ENCODE data around the gene PRCP. TPM values are rescaled to one million over a fixed set of nuclear protein-coding genes. Genes with fewer than 3 reads are reported as not detected.

The PRCP gene
- total RNA-seq, 2 experiments from 2014 or later, result 22.1 to 22.5 TPM

DNA sequence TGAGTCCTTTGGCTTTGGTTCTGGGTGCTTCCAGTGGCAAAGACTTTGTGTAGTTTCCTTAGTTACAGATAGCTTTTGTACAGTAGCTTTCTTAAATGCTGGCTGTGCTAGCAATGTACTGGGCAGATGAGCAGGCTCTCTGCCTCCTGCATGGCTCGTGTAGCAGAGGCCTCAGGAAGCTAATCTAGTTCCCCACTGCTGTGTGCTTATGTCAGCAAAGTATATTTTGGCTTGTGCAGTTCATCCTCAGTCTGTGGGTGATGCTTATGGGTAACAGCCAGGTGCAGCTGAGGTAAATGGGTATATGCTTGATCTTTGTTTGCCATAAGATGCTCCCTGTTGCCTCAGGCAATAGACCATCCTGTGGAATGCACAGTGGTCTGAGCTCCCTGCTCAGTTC lies 97.5 kb downstream of the PRCP start:
- peaks cover 20% of the 10 kb centered on the region for H3K27me3 Mint-ChIP-seq
- no peaks in the 10 kb centered on the region for H3K36me3 Mint-ChIP-seq (ENCODE audit: low read depth)
- no peaks in the 10 kb centered on the region for H3K4me1 Mint-ChIP-seq
- H3K9me3 Mint-ChIP-seq, result no peaks in the 10 kb centered on the region
- no peak overlapping the region for H3K27ac Mint-ChIP-seq
- ChIA-PET POLR2A (interaction anchor here (0.6 kb wide), 1 partner anchor 26 kb away, joined by 3 read pairs; no protein-coding TSS in a partner anchor), CTCF (interaction anchor here (0.7 to 1.2 kb wide), 2 partner anchors 16 to 24 kb away, joined by 3 read pairs; no protein-coding TSS in a partner anchor)
- DNase-seq, result no peak
- no peak overlapping the region for H3K4me3 Mint-ChIP-seq

DNA sequence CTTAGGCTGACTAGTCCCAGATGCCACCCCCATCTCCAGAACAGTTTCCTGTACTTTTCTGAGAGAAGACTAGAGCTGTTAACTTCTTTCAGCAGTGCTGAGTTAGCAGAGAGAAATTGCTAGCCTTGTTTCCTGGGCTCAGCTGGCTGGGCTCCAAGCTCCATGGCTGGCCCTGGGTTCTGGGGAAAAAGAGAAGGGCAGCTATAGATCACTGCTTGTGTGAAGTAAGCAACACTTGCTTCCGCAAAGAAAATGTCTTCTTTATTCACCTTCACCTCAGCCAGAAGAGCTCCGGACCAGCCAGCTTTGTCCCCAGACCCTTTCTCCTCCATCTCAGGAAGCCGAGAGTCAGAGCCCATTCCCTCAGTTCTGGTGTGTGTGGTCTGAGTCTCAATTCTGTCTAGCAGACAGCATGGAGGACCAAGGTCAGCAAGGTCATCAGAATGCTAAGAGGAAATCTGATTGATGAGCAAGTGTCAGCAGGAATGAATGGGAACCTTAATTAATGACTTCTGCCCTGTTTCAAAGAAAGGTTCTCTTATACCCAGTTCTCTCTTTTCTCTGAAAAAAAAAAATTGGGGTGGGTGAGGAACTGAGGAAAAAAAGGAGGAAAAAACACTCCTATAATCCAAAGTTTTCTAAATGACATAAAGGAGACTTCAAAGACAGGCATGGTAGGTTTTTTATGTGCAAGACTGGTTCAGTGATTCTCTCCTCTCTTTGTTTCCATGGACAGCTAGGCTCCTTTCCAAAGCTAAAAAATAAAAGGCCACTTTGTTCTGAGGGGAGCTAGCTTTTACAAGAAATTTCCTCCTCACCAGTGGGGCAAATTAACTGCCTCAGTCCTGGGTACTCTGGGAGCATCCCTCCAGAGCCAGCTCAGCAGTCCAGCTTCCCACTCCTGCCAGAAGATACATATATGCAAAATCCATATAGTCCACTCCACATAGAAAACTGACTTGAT lies 103.0 kb downstream of the PRCP start:
- no peak for DNase-seq
- ChIA-PET POLR2A (interaction anchor here (0.7 kb wide), 1 partner anchor 153 kb away, joined by 3 read pairs; no protein-coding TSS in a partner anchor), CTCF (interaction anchor here (0.9 kb wide), 1 partner anchor 31 kb away, joined by 3 read pairs; no protein-coding TSS in a partner anchor)
- Mint-ChIP-seq H3K4me3 (no peak overlapping the region), H3K36me3 (ENCODE audit: low read depth) (no peaks in the 10 kb centered on the region), H3K27me3 (peaks cover 11% of the 10 kb centered on the region), H3K27ac (no peak overlapping the region), H3K9me3 (no peaks in the 10 kb centered on the region), H3K4me1 (no peaks in the 10 kb centered on the region)

DNA sequence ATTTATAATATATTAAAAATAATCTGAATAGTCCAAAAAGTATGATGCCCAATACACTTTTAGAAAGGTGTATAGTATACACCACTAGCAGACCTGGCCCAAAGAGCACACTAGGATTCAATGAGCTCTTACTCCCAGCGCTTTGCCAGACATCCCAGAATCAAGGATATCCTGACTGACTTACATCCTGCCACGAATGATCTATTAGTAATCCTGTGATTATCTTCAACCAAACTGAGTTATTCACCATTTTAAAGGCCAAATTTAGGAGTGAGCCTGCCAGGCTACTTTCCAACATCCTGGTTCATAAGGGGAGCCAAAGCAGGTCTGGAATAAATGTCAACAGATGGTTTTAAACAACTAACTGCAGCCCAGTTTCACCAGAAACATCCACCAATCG lies 105.7 kb downstream of the PRCP start:
- POLR2A ChIA-PET, result interaction anchor here (0.6 kb wide), 1 partner anchor 24 kb away, joined by 4 read pairs; no protein-coding TSS in a partner anchor

GRCh38 chr11:82792822-82793569 lies 107.2 kb downstream of the PRCP start:
- no peaks in the 10 kb centered on the region for H3K27me3 Mint-ChIP-seq
- no peak overlapping the region for H3K4me3 Mint-ChIP-seq
- DNase-seq, result no peak
- H3K9me3 Mint-ChIP-seq, result no peaks in the 10 kb centered on the region
- POLR2A ChIA-PET, result no interaction called here
- CTCF ChIA-PET, result no interaction called here
- H3K36me3 Mint-ChIP-seq (ENCODE audit: low read depth), result no peaks in the 10 kb centered on the region
- H3K4me1 Mint-ChIP-seq, result no peaks in the 10 kb centered on the region
- no peak overlapping the region for H3K27ac Mint-ChIP-seq

More for the DNA sequence above, 105.7 kb downstream of the PRCP start:
- no peak for DNase-seq
- no peaks in the 10 kb centered on the region for H3K4me1 Mint-ChIP-seq
- H3K4me3 Mint-ChIP-seq, result no peak overlapping the region
- H3K27me3 Mint-ChIP-seq, result peaks cover 2% of the 10 kb centered on the region
- H3K27ac Mint-ChIP-seq, result no peak overlapping the region
- CTCF ChIA-PET, result interaction anchor here (0.6 kb wide), 1 partner anchor 37 kb away, joined by 3 read pairs; no protein-coding TSS in a partner anchor
- no peaks in the 10 kb centered on the region for H3K9me3 Mint-ChIP-seq
- no peaks in the 10 kb centered on the region for H3K36me3 Mint-ChIP-seq (ENCODE audit: low read depth)

GRCh38 chr11:82792319-82792718 lies 107.9 kb downstream of the PRCP start:
- H3K27me3 Mint-ChIP-seq, result no peaks in the 10 kb centered on the region
- POLR2A ChIA-PET, result interaction anchor here (0.6 kb wide), 1 partner anchor 42 kb away, joined by 3 read pairs; no protein-coding TSS in a partner anchor
- CTCF ChIA-PET, result no interaction called here
- H3K4me3 Mint-ChIP-seq, result no peak overlapping the region
- H3K27ac Mint-ChIP-seq, result no peak overlapping the region
- H3K4me1 Mint-ChIP-seq, result no peaks in the 10 kb centered on the region
- no peak for DNase-seq
- H3K36me3 Mint-ChIP-seq (ENCODE audit: low read depth), result no peaks in the 10 kb centered on the region
- H3K9me3 Mint-ChIP-seq, result no peaks in the 10 kb centered on the region

GRCh38 chr11:82791779-82792178 lies 108.5 kb downstream of the PRCP start:
- Mint-ChIP-seq H3K36me3 (ENCODE audit: low read depth) (no peaks in the 10 kb centered on the region), H3K27ac (no peak overlapping the region), H3K4me3 (no peak overlapping the region), H3K9me3 (no peaks in the 10 kb centered on the region), H3K4me1 (no peaks in the 10 kb centered on the region), H3K27me3 (no peaks in the 10 kb centered on the region)
- DNase-seq, result no peak
- CTCF ChIA-PET, result no interaction called here
- POLR2A ChIA-PET, result interaction anchor here (0.6 kb wide), 1 partner anchor 42 kb away, joined by 3 read pairs; no protein-coding TSS in a partner anchor

DNA sequence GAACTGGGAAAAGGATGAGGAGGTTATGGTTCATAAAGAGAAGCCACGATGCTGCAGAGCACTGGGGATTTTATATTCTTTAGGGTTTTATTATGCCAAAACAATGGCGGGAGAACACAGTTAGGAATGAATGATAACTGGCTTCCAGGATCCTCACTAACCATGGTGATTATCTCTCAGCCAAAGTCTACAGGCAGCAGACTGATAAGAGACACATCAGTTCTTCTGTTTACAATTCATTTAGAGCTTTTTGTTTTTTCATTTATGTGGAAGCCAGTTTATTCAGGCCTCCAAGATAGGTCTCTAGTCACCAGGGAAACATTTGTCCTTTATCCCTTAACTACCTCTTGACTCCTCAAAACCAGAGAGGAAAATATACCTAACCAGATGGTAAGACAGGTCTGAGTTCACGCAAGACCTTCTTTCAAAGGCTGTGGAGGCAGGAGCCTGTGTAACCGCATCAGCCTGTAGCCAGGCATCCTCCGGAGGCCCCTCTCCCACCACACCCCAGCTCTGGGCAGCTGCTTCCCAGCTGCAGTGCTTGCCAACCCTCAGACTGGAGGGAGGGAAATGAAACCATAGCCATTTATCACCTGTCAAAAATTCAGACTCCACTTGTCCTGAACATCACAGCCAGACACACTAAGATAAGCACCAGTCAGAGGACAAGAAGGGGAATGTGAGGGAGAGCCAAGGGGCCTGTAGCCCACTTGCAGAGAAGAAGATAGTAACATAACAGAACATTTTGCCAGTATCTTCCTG lies 109.3 kb downstream of the PRCP start:
- H3K36me3 Mint-ChIP-seq (ENCODE audit: low read depth), result no peaks in the 10 kb centered on the region
- no peak for DNase-seq
- CTCF ChIA-PET, result interaction anchor here (0.7 kb wide), 1 partner anchor 13 kb away, joined by 3 read pairs; no protein-coding TSS in a partner anchor
- no peaks in the 10 kb centered on the region for H3K27me3 Mint-ChIP-seq
- H3K9me3 Mint-ChIP-seq, result no peaks in the 10 kb centered on the region
- no peak overlapping the region for H3K4me3 Mint-ChIP-seq
- POLR2A ChIA-PET, result no interaction called here
- no peaks in the 10 kb centered on the region for H3K4me1 Mint-ChIP-seq
- no peak overlapping the region for H3K27ac Mint-ChIP-seq

GRCh38 chr11:82787981-82788380 lies 112.2 kb downstream of the PRCP start:
- Mint-ChIP-seq H3K4me3 (no peak overlapping the region), H3K4me1 (no peaks in the 10 kb centered on the region)
- CTCF ChIA-PET, result interaction anchor here (0.6 kb wide), 1 partner anchor 553 kb away, joined by 3 read pairs; no protein-coding TSS in a partner anchor

GRCh38 chr11:82786836-82787235 lies 113.4 kb downstream of the PRCP start:
- H3K4me1 Mint-ChIP-seq, result no peaks in the 10 kb centered on the region
- H3K36me3 Mint-ChIP-seq (ENCODE audit: low read depth), result no peaks in the 10 kb centered on the region
- CTCF ChIA-PET, result interaction anchor here (0.9 to 1.0 kb wide), 2 partner anchors 11 to 23 kb away, joined by 3 read pairs; no protein-coding TSS in a partner anchor
- DNase-seq, result no peak
- peaks cover 3% of the 10 kb centered on the region for H3K9me3 Mint-ChIP-seq
- no peak overlapping the region for H3K27ac Mint-ChIP-seq
- POLR2A ChIA-PET, result no interaction called here
- no peak overlapping the region for H3K4me3 Mint-ChIP-seq
- H3K27me3 Mint-ChIP-seq, result peaks cover 11% of the 10 kb centered on the region

More at GRCh38 chr11:82787981-82788380, 112.2 kb downstream of the PRCP start:
- POLR2A ChIA-PET, result no interaction called here
- H3K36me3 Mint-ChIP-seq (ENCODE audit: low read depth), result no peaks in the 10 kb centered on the region
- H3K27me3 Mint-ChIP-seq, result peaks cover 6% of the 10 kb centered on the region
- H3K27ac Mint-ChIP-seq, result no peak overlapping the region
- DNase-seq, result no peak
- H3K9me3 Mint-ChIP-seq, result no peaks in the 10 kb centered on the region

- peaks cover 3% of the 10 kb centered on the region for H3K9me3 Mint-ChIP-seq
- no peak overlapping the region for H3K4me3 Mint-ChIP-seq
- no peak for DNase-seq
- no peaks in the 10 kb centered on the region for H3K36me3 Mint-ChIP-seq (ENCODE audit: low read depth)
- CTCF ChIA-PET, result interaction anchor here (0.9 kb wide), 1 partner anchor 24 kb away, joined by 3 read pairs; no protein-coding TSS in a partner anchor
- POLR2A ChIA-PET, result no interaction called here
- peaks cover 11% of the 10 kb centered on the region for H3K27me3 Mint-ChIP-seq
- H3K4me1 Mint-ChIP-seq, result no peaks in the 10 kb centered on the region
- H3K27ac Mint-ChIP-seq, result no peak overlapping the region
Measured at GRCh38 chr11:82786001-82786400, 114.2 kb downstream of the PRCP start.

- Mint-ChIP-seq H3K4me1 (no peaks in the 10 kb centered on the region), H3K27ac (no peak overlapping the region), H3K36me3 (ENCODE audit: low read depth) (no peaks in the 10 kb centered on the region), H3K9me3 (peaks cover 3% of the 10 kb centered on the region), H3K27me3 (peaks cover 23% of the 10 kb centered on the region), H3K4me3 (no peak overlapping the region)
- DNase-seq, result no peak
- ChIA-PET CTCF (no interaction called here), POLR2A (no interaction called here)
Measured at GRCh38 chr11:82782825-82783374, 117.3 kb downstream of the PRCP start.

- H3K4me3 Mint-ChIP-seq, result no peak overlapping the region
- peaks cover 3% of the 10 kb centered on the region for H3K9me3 Mint-ChIP-seq
- H3K27ac Mint-ChIP-seq, result no peak overlapping the region
- H3K4me1 Mint-ChIP-seq, result no peaks in the 10 kb centered on the region
- CTCF ChIA-PET, result interaction anchor here (0.7 to 1.1 kb wide), 2 partner anchors 23 to 56 kb away, joined by 3 read pairs; no protein-coding TSS in a partner anchor
- H3K36me3 Mint-ChIP-seq (ENCODE audit: low read depth), result no peaks in the 10 kb centered on the region
- DNase-seq, result no peak
- POLR2A ChIA-PET, result no interaction called here
- H3K27me3 Mint-ChIP-seq, result peaks cover 28% of the 10 kb centered on the region
Measured at GRCh38 chr11:82778776-82779175, 121.5 kb downstream of the PRCP start.
